A549 (cell line): ENCODE measurements around the gene CYP1B1. TPM values are rescaled to one million over a fixed set of nuclear protein-coding genes. Genes with fewer than 3 reads are reported as not detected.

Source experiments
- ATAC-seq, 2 experiments: fragments of 200-7000 bp in 1 of 2; fragments of >200 bp in 1 of 2; cut with Nextera tagmentation in 1 of 2; cut with Tn5 transposase in 1 of 2; 3 replicates each; pipeline versions ENCODE4 v1.8.0 to v1.9.1; 2018 to 2020; ENCODE audit warnings: mild to moderate bottlenecking in 1 of 2, moderate library complexity in 1 of 2
- CTCF ChIA-PET: fragments of 300-600 bp; sonication (Branson Sonifier 250); formaldehyde crosslinking; extraction: SDS; loops from one replicate; lab custom pipeline; 2021; ENCODE audit warnings: antibody characterized with exemption, inconsistent platforms; lab: Yijun Ruan, JAX
- POLR2A ChIA-PET: fragments of 350-600 bp; formaldehyde crosslinking; extraction: SDS; loops from one replicate; lab custom pipeline; 2021; ENCODE audit warnings: antibody characterized with exemption, inconsistent platforms; lab: Yijun Ruan, JAX
- DNase-seq, 2 experiments: peaks; one replicate each; pipeline versions ENCODE4 v3.0.0 to v3.0.0-alpha.2; 2011 to 2016; ENCODE audit warnings: low read depth in 1 of 2, low spot score in 1 of 2
- FAIRE-seq: peaks from 2 replicates; lab custom pipeline; 2011; peaks lifted over from hg19 to GRCh38; lab: Jason Lieb, UNC
- H3K27ac ChIP-seq, 2 experiments: fragments of >200 bp; sonication (Bioruptor Twin); formaldehyde crosslinking; 3 replicates each; pipeline ENCODE4 v1.5.1; 2016 to 2017
- H3K4me1 ChIP-seq: fragments of >200 bp; sonication (Bioruptor Twin); formaldehyde crosslinking; 3 replicates; pipeline ENCODE4 v1.6.1; 2016
- H3K4me2 ChIP-seq: fragments of >200 bp; sonication (Bioruptor Twin); formaldehyde crosslinking; 3 replicates; pipeline ENCODE4 v1.6.1; 2016
- H3K4me3 ChIP-seq: fragments of >200 bp; sonication (Bioruptor Twin); formaldehyde crosslinking; 3 replicates; pipeline ENCODE4 v1.5.1; 2016
- H3K9me3 ChIP-seq: fragments of >200 bp; sonication (Bioruptor Twin); formaldehyde crosslinking; 3 replicates; pipeline ENCODE4 v1.6.1; 2016
- BCL3 ChIP-seq: fragments of >200 bp; sonication (Bioruptor Twin); formaldehyde crosslinking; IDR thresholded peaks from 3 replicates; pipeline ENCODE4 v1.6.1; 2016
- BHLHE40 ChIP-seq: IDR thresholded peaks from 2 replicates; pipeline ENCODE4 v1.6.1; 2012; ENCODE audit warnings: low read depth, low read length, inconsistent platforms
- CBX2 ChIP-seq: fragments of 200-600 bp; sonication (generic); IDR thresholded peaks from 2 replicates; pipeline ENCODE4 v1.6.1; 2016; ENCODE audit warnings: low read depth, mild to moderate bottlenecking, borderline replicate concordance
- CHD4 ChIP-seq: fragments of 200-600 bp; sonication (generic); IDR thresholded peaks from 2 replicates; pipeline ENCODE4 v1.6.1; 2016; ENCODE audit warnings: antibody characterized with exemption, mild to moderate bottlenecking, borderline replicate concordance
- CTCF ChIP-seq: fragments of >200 bp; sonication (Bioruptor Twin); formaldehyde crosslinking; IDR thresholded peaks from 3 replicates; pipeline ENCODE4 v1.5.1; 2016
- E2F6 ChIP-seq: IDR thresholded peaks from 2 replicates; pipeline ENCODE4 v1.6.1; 2012; ENCODE audit warnings: low read depth, borderline replicate concordance
- EHF ChIP-seq: fragments of 250-450 bp; sonication (Bioruptor Pico); IDR thresholded peaks from 2 replicates; pipeline ENCODE4 v1.5.0; 2020; ENCODE audit warnings: mild to moderate bottlenecking
- EHMT2 ChIP-seq: fragments of 200-600 bp; sonication (generic); IDR thresholded peaks from 2 replicates; pipeline ENCODE4 v1.6.1; 2016; ENCODE audit warnings: antibody characterized with exemption, low read depth, mild to moderate bottlenecking, moderate library complexity
- FOXS1 ChIP-seq: fragments of 250-450 bp; sonication (Bioruptor Pico); IDR thresholded peaks from 2 replicates; pipeline ENCODE4 v1.5.0; 2020; ENCODE audit warnings: mild to moderate bottlenecking, moderate library complexity
- HOXB13 ChIP-seq: fragments of 250-450 bp; sonication (Bioruptor Pico); IDR thresholded peaks from 2 replicates; pipeline ENCODE4 v1.5.0; 2020; ENCODE audit warnings: low read depth, mild to moderate bottlenecking, moderate library complexity
- JUN ChIP-seq, 2 experiments: fragments of >200 bp; sonication (Bioruptor Twin); formaldehyde crosslinking; IDR thresholded peaks; 2 replicates in 1 of 2; 3 replicates in 1 of 2; pipeline ENCODE4 v1.6.1; 2016 to 2017
- KDM5A ChIP-seq: fragments of 200-600 bp; sonication (generic); IDR thresholded peaks from 2 replicates; pipeline ENCODE4 v1.6.1; 2016; ENCODE audit warnings: antibody characterized with exemption, mild to moderate bottlenecking
- NPAS2 ChIP-seq: fragments of 250-450 bp; sonication (Bioruptor Pico); IDR thresholded peaks from 2 replicates; pipeline ENCODE4 v1.8.0; 2022; ENCODE audit warnings: mild to moderate bottlenecking, moderate library complexity, borderline replicate concordance
- RNF2 ChIP-seq: fragments of 200-600 bp; sonication (generic); IDR thresholded peaks from 2 replicates; pipeline ENCODE4 v1.6.1; 2016; ENCODE audit warnings: low read depth, mild to moderate bottlenecking, antibody characterized with exemption, moderate library complexity, borderline replicate concordance
- TFCP2L1 ChIP-seq: fragments of 250-450 bp; sonication (Bioruptor Pico); IDR thresholded peaks from 2 replicates; pipeline ENCODE4 v1.5.0; 2021; ENCODE audit warnings: mild to moderate bottlenecking
- ZC3H11A ChIP-seq: fragments of 450-650 bp; IDR thresholded peaks from 2 replicates; pipeline ENCODE4 v1.6.1; 2014; ENCODE audit warnings: antibody characterized with exemption, mild to moderate bottlenecking
- ZNF302 ChIP-seq: fragments of 250-450 bp; sonication (Bioruptor Pico); IDR thresholded peaks from 2 replicates; pipeline ENCODE4 v1.9.0; 2021; ENCODE audit warnings: inconsistent platforms, mild to moderate bottlenecking, moderate library complexity
- ZSCAN20 ChIP-seq: fragments of 250-450 bp; sonication (Bioruptor Pico); IDR thresholded peaks from 2 replicates; pipeline ENCODE4 v1.8.0; 2022; ENCODE audit warnings: mild to moderate bottlenecking, moderate library complexity
- WGBS: methylation state at CpG from one replicate; pipeline ENCODE4 v1.1.6; 2017; ENCODE audit errors: missing lambda C conversion rate; 5-methylcytosine and 5-hydroxymethylcytosine counted together
- polyA plus RNA-seq, 4 experiments: library from polyadenylated mRNA; depleted of rRNA in 3 of 4; stranded (reverse); fragments of >200 nt; fragmentation: RNase III in 1 of 4; extraction: RNeasy Plus Mini Kit Qiagen cat#74134 plus additional on column Dnase treatment in 1 of 4; gene quantifications; 2 replicates in 3 of 4; 3 replicates in 1 of 4; pipeline ENCODE4 v1.2.3, GENCODE V29; 2011 to 2017
- TF ChIP-seq, protein P1 (sequence below): fragments of 450-650 bp; IDR thresholded peaks from 2 replicates; pipeline ENCODE4 v1.6.1; 2014; ENCODE audit warnings: antibody characterized with exemption
- TF ChIP-seq, protein P2 (sequence below): IDR thresholded peaks from 2 replicates; pipeline ENCODE4 v1.6.1; 2012

Gene CYP1B1
- polyA plus RNA-seq, 2 of the 4 experiments (the other 2 are of a cell fraction): 5.3 to 13.2 TPM

DNA sequence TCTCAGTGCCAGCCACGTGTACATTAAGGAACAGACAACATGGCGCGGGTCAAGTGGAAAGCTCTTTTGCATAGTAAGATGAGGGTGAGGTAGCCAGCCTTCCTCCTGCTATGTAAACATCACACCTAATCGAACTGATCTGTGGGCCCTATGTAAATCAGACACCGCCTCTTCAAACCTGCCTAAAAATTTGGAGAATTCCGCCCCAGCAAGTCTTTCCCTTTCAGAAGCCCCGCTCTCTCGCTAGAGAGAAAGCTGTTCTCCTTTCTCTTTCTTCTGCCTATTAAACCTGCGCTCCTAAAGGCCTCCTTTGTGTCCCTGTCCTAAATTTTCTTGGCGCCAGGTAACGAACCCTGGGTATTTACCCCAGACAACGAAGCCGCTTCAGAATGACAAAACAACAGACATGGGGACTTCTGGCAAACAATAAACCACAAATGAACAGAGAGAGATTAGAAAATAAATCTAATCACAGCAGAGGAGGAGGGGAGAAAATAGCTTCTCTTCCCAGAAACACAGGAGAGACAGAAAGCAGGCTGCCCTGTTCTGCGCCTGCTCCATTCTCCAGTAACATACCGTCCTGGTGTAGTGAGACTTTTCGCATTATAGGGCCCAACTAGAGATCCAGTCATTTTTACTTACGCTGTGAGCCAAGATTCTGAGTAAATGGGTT lies 31.9 kb upstream of the CYP1B1 start:
- no peak for FAIRE-seq
- TF ChIP-seq ZSCAN20 (no peak), TFCP2L1 (CRISPR knock-in tag) (no peak), BCL3 (no peak), ZNF302 (no peak), NPAS2 (CRISPR knock-in tag) (no peak), JUN (IDR thresholded peaks at IDR 0.05) (no peak), CHD4 (no peak), KDM5A (no peak), E2F6 (no peak), HOXB13 (no peak), RNF2 (no peak), FOXS1 (CRISPR knock-in tag) (no peak), BHLHE40 (no peak), EHMT2 (no peak), ZC3H11A (no peak)
- TF ChIP-seq, protein P1, sequence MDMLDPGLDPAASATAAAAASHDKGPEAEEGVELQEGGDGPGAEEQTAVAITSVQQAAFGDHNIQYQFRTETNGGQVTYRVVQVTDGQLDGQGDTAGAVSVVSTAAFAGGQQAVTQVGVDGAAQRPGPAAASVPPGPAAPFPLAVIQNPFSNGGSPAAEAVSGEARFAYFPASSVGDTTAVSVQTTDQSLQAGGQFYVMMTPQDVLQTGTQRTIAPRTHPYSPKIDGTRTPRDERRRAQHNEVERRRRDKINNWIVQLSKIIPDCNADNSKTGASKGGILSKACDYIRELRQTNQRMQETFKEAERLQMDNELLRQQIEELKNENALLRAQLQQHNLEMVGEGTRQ: no peak
- TF ChIP-seq, protein P2, sequence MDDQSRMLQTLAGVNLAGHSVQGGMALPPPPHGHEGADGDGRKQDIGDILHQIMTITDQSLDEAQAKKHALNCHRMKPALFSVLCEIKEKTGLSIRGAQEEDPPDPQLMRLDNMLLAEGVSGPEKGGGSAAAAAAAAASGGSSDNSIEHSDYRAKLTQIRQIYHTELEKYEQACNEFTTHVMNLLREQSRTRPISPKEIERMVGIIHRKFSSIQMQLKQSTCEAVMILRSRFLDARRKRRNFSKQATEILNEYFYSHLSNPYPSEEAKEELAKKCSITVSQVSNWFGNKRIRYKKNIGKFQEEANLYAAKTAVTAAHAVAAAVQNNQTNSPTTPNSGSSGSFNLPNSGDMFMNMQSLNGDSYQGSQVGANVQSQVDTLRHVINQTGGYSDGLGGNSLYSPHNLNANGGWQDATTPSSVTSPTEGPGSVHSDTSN: no peak
- 92% methylated on average over 17 of the region's 17 CpGs for WGBS
- no peak for DNase-seq
- Histone ChIP-seq H3K4me1 (peaks cover 28% of the 10 kb centered on the region), H3K9me3 (peaks cover 2% of the 10 kb centered on the region; the same call in 1 of the 3 replicates), H3K4me3 (no peak overlapping the region), H3K4me2 (no peak overlapping the region), H3K27ac (0 out of 6 replicates have a peak overlapping the region, but pooled peaks of 1 of the 2 experiments have one; percentile 3)
- ChIA-PET POLR2A (interaction anchor here (1.0 kb wide), 1 partner anchor 31 kb away, joined by 3 read pairs; no protein-coding TSS in a partner anchor), CTCF (interaction anchor here (1.5 to 3.2 kb wide), 3 partner anchors 8 to 712 kb away, joined by 3 to 15 read pairs (median 14); partner anchors contain the start of gene CYP1B1)
- no peak for ATAC-seq

DNA sequence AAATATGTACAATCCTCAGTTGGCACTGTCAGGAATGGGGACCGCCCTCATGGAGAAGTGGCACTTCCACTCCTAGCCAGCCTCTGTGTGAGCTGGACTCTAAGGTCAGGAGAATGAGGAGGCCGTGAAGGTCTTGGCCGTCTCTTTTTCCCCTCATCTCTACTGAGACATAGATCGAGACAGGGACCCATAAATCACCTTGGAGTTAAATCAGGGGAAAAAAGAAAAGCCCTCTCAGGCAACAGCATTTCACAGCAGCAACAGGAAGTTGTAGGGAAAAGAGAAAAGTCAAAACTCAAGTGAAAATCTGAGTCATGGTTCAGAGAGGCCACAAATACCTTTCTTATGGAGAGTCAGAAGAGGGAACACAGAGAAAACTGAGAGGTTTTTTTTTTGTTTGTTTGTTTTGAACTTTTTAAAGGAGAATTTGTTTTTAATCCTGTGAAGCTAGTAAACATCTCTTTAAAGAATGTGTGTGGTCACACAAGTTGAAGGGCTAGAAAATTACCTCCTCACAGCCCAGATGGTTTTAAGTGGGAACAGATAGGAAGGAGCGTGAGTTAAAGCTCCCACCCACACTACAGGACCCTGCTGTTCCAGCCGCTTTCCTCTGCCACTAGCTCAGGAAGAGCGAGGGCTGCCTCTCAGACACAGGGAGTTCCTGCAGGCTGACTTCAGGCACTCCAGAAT lies 30.6 kb upstream of the CYP1B1 start:
- no peak for FAIRE-seq
- TF ChIP-seq CTCF (no peak), TFCP2L1 (CRISPR knock-in tag) (no peak), CBX2 (no peak), EHF (no peak), EHMT2 (no peak)
- TF ChIP-seq, protein P1: no peak
- POLR2A ChIA-PET: interaction anchor here (1.0 kb wide), 1 partner anchor 30 kb away, joined by 3 read pairs; no protein-coding TSS in a partner anchor
- Histone ChIP-seq H3K9me3 (no peaks in the 10 kb centered on the region), H3K4me2 (peak overlapping the region; percentile 38), H3K4me1 (peaks cover 28% of the 10 kb centered on the region), H3K4me3 (no peak overlapping the region), H3K27ac (peak overlapping the region; percentile 62 to 73)
- 58% methylated on average over 7 of the region's 7 CpGs for WGBS
- ATAC-seq: peak in 1 of 2 experiments; percentile 56; a peak in 3 of 6 replicates
- peak in 1 of 2 experiments; percentile 36 for DNase-seq
- CTCF ChIA-PET: interaction anchor here (1.2 to 3.2 kb wide), 8 partner anchors 8 to 711 kb away, joined by 3 to 15 read pairs (median 3); partner anchors contain the start of gene CYP1B1
